Endothelial cell (in vitro differentiated cells): ENCODE measurements around the gene SPRED2. TPM values are rescaled to one million over a fixed set of nuclear protein-coding genes. Genes with fewer than 3 reads are reported as not detected.

Experiments
- DNase-seq: peaks from one replicate; pipeline ENCODE4 v3.0.0; 2021; ENCODE audit warnings: low spot score
- H3K27ac Mint-ChIP-seq: one replicate; pipeline ENCODE4 v1.8.0; 2021; ENCODE audit warnings: mixed read lengths, inconsistent platforms; ENCODE audit not compliant: unreplicated experiment
- H3K27me3 Mint-ChIP-seq: one replicate; pipeline ENCODE4 v1.8.0; 2021; ENCODE audit warnings: mild to moderate bottlenecking, moderate library complexity, mixed read lengths, inconsistent platforms; ENCODE audit not compliant: unreplicated experiment
- H3K36me3 Mint-ChIP-seq: one replicate; pipeline ENCODE4 v1.8.0; 2021; ENCODE audit warnings: mild to moderate bottlenecking, low read depth, mixed read lengths, inconsistent platforms; ENCODE audit not compliant: unreplicated experiment
- H3K4me1 Mint-ChIP-seq: one replicate; pipeline ENCODE4 v1.8.0; 2021; ENCODE audit warnings: mild to moderate bottlenecking, mixed read lengths, inconsistent platforms; ENCODE audit not compliant: unreplicated experiment
- H3K4me3 Mint-ChIP-seq: one replicate; pipeline ENCODE4 v1.8.0; 2021; ENCODE audit warnings: mild to moderate bottlenecking, mixed read lengths, inconsistent platforms; ENCODE audit not compliant: unreplicated experiment
- H3K9me3 Mint-ChIP-seq: one replicate; pipeline ENCODE4 v1.8.0; 2021; ENCODE audit warnings: mixed read lengths, inconsistent platforms; ENCODE audit not compliant: unreplicated experiment
- CTCF ChIP-seq: fragments of 200-600 bp; sonication (generic); IDR thresholded peaks from one replicate; pipeline ENCODE4 v1.5.0; 2021; ENCODE audit warnings: antibody characterized with exemption; ENCODE audit not compliant: unreplicated experiment
- long read RNA-seq: library from polyadenylated mRNA; unstranded; transcript quantifications from one replicate; pipeline ENCODE4 v2.0.0, GENCODE V29; 2020; ENCODE audit not compliant: unreplicated experiment
- total RNA-seq: library from RNA; stranded (reverse); fragmentation: NEBNext Ultra II Directional; extraction: Animal tissue kit (Norgen Biotek cat#: 25700); gene quantifications from one replicate; pipeline ENCODE4 v1.2.1, GENCODE V29; 2021; ENCODE audit not compliant: unreplicated experiment

The SPRED2 gene, protein sequence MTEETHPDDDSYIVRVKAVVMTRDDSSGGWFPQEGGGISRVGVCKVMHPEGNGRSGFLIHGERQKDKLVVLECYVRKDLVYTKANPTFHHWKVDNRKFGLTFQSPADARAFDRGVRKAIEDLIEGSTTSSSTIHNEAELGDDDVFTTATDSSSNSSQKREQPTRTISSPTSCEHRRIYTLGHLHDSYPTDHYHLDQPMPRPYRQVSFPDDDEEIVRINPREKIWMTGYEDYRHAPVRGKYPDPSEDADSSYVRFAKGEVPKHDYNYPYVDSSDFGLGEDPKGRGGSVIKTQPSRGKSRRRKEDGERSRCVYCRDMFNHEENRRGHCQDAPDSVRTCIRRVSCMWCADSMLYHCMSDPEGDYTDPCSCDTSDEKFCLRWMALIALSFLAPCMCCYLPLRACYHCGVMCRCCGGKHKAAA
- 17.6 TPM for total RNA-seq
- long read RNA-seq, result 0 reads

DNA sequence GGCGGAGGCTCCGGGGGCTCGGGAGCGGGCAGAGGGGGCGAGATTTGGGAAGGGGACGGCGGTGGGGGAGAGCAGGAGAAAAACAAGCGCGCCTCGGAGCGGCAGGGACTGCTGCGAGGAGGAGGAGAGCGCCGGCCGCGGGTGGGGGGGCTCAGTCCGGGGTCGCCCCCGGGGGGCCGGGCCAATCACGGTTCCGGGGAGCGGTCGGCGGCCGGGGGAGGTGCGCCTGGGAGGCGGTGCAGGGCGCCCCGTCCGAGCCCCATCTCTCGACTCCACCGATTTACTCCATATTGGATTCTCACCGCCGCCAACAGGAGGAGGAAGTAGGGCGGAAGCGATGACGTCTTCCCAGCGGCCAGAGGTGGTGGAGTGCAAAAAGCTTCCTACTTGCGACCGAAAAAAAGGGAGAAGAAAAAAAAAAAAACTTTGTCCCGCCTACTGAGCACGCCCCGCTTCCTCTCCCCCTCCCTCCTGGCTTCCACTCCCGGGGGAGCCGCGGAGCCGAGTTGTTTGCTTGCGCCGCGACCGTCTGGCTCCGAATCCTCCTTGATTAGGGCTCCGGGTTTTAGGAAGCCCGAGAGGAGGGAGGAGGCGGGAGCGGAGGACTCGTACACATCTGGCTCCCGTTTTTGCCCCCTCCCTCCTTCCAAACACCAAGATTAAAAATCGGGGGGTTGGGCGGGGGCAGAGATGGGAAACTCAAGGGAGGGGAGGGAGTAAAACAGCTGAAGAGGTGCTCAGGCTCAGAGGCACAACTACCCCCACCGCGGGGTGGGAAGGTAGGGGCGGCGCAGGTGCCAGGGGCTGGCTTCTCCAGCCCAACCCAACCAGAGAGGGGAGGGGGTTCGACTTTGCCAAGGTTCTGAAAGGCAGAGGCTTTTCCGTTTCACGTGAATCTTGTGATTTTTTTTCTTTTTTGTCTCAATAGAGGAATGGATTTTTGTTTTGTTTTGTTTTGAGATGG is at the start of gene SPRED2:
Gene SPRED2 (minus strand): TSS at position 373 of the 964 bp plus-strand sequence. CDS start 612 bp downstream, outside the sequence.
- TF ChIP-seq CTCF, result no peak
- Mint-ChIP-seq H3K27ac (peak within 1 kb of the TSS; percentile 74), H3K4me3 (peak within 1 kb of the TSS; percentile 94), H3K9me3 (no peaks in the 10 kb centered on the region), H3K4me1 (peaks cover 15% of the 10 kb centered on the region), H3K27me3 (peaks cover 29% of the 10 kb centered on the region), H3K36me3 (no peaks in the 10 kb centered on the region)
- DNase-seq, result peak; percentile 84

GRCh38 chr2:65481961-65482360 is 49.6 kb upstream of the SPRED2 start:
- no peaks in the 10 kb centered on the region for H3K9me3 Mint-ChIP-seq
- no peak overlapping the region for H3K27ac Mint-ChIP-seq
- H3K4me1 Mint-ChIP-seq, result peaks cover 9% of the 10 kb centered on the region
- H3K36me3 Mint-ChIP-seq, result no peaks in the 10 kb centered on the region
- H3K4me3 Mint-ChIP-seq, result no peak overlapping the region
- no peak for TF ChIP-seq CTCF
- DNase-seq, result no peak
- peaks cover 2% of the 10 kb centered on the region for H3K27me3 Mint-ChIP-seq

DNA sequence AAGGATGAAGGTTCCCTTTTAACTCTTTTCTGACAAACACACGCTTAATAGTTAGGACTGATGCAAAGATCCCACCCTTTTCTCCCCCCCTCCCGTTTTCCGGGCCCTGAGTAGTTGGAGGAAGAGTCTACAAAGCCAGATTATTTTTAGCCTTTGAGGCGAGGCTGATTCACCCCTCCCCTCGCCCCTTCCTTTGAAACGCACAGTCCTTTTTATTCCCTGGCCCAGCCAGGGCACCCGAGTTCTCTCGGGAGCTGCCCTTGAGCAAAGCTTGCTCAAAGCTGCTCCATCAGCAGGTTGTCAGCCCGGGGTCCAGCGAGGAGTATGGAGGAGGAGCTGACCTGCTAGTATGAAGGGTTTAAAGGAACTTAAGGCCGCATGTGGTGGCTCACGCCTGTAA is 47.1 kb upstream of the SPRED2 start:
- TF ChIP-seq CTCF, result no peak
- H3K27me3 Mint-ChIP-seq, result peaks cover 6% of the 10 kb centered on the region
- no peak overlapping the region for H3K27ac Mint-ChIP-seq
- no peaks in the 10 kb centered on the region for H3K36me3 Mint-ChIP-seq
- H3K4me3 Mint-ChIP-seq, result no peak overlapping the region
- no peaks in the 10 kb centered on the region for H3K9me3 Mint-ChIP-seq
- peaks cover 9% of the 10 kb centered on the region for H3K4me1 Mint-ChIP-seq
- no peak for DNase-seq

DNA sequence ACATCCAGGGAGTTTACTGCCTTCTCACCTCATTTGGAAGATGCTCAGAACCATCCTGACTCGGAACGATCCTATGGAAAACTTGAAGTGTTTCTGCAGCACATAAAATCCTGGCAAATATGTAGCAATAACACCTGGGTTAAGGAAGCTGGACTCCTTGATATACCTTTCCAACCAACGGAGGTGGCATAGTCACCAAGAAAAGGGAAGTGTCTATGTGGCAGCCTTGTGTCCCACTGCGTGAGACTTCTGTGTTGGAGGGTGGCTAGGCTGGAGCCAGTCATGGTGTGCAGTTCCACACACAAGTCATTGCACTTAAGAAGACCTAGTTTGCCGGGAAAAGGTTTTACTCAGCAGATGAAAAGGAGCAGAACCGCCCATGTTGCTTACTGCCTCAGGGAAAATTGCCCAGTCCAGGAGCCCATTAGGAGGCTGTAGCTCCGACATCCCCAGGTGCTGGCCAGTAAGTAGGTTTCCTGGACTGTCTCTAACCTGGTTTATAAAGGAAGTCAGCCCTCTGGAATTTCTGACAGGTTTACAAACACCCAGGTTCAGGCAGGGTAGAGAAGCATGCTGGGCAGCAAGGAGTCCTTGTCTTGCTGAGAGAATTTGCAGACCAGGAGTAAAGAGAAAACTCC is 46.2 kb upstream of the SPRED2 start:
- no peaks in the 10 kb centered on the region for H3K9me3 Mint-ChIP-seq
- H3K4me3 Mint-ChIP-seq, result no peak overlapping the region
- H3K36me3 Mint-ChIP-seq, result no peaks in the 10 kb centered on the region
- H3K27ac Mint-ChIP-seq, result no peak overlapping the region
- peaks cover 9% of the 10 kb centered on the region for H3K4me1 Mint-ChIP-seq
- DNase-seq, result no peak
- H3K27me3 Mint-ChIP-seq, result peaks cover 6% of the 10 kb centered on the region
- no peak for TF ChIP-seq CTCF
